Right hindlimb (tissue), 1 donor: ENCODE results near the gene GDPD4.

ENCODE experiments used
- DNase-seq: peaks from one replicate; pipeline ENCODE4 v3.0.0-alpha.2; 2018

The GDPD4 gene

GRCh38 chr11:77233011-77233410, 68.5 kb downstream of the GDPD4 start:
- no peak for DNase-seq

GRCh38 chr11:77232242-77232641, 69.2 kb downstream of the GDPD4 start:
- no peak for DNase-seq

GRCh38 chr11:77231800-77232199, 69.7 kb downstream of the GDPD4 start:
- no peak for DNase-seq

GRCh38 chr11:77230878-77231605, 70.4 kb downstream of the GDPD4 start:
- DNase-seq = no peak

GRCh38 chr11:77223797-77224196, 77.7 kb downstream of the GDPD4 start:
- no peak for DNase-seq

- no peak for DNase-seq
These were observed 84.3 kb downstream of the GDPD4 start for GRCh38 chr11:77217156-77217555.

- DNase-seq = no peak
These were observed 86.4 kb downstream of the GDPD4 start for GRCh38 chr11:77215106-77215505.

GRCh38 chr11:77214557-77214956, 86.9 kb downstream of the GDPD4 start:
- no peak for DNase-seq

- DNase-seq = no peak
These were observed 87.7 kb downstream of the GDPD4 start for GRCh38 chr11:77213589-77214428.

- DNase-seq = no peak
These were observed 88.4 kb downstream of the GDPD4 start for GRCh38 chr11:77213029-77213579.

- DNase-seq = no peak
These were observed 89.0 kb downstream of the GDPD4 start for GRCh38 chr11:77212314-77213007.

GRCh38 chr11:77211594-77212251, 89.8 kb downstream of the GDPD4 start:
- DNase-seq = no peak

- no peak for DNase-seq
These were observed 90.4 kb downstream of the GDPD4 start for GRCh38 chr11:77211040-77211451.

- no peak for DNase-seq
These were observed 91.8 kb downstream of the GDPD4 start for GRCh38 chr11:77209663-77210062.

GRCh38 chr11:77208535-77208934, 93.0 kb downstream of the GDPD4 start:
- no peak for DNase-seq

GRCh38 chr11:77207618-77208313, 93.7 kb downstream of the GDPD4 start:
- DNase-seq = no peak

- no peak for DNase-seq
These were observed 94.4 kb downstream of the GDPD4 start for GRCh38 chr11:77207019-77207485.

- DNase-seq = no peak
These were observed 95.0 kb downstream of the GDPD4 start for GRCh38 chr11:77206264-77207018.

- DNase-seq = no peak
These were observed 95.8 kb downstream of the GDPD4 start for GRCh38 chr11:77205467-77206263.

- DNase-seq = no peak
These were observed 96.6 kb downstream of the GDPD4 start for GRCh38 chr11:77204754-77205466.
